T-helper 2 cell treated with Interferon-gamma antibody and Interleukin-4, amounts not matched to agents 5 μg/mL and 100 μg/mL, for 36 hours (primary cell): ENCODE data around the gene GSE1.

Experiments used
- DNase-seq: peaks from one replicate; pipeline ENCODE4 v3.0.0; 2021; ENCODE audit warnings: low spot score
- H3K27ac Mint-ChIP-seq: one replicate; pipeline ENCODE4 v1.8.0; 2021; ENCODE audit warnings: mild to moderate bottlenecking, mixed read lengths
- H3K27me3 Mint-ChIP-seq: one replicate; pipeline ENCODE4 v1.8.0; 2021; ENCODE audit warnings: low read depth, mixed read lengths
- H3K36me3 Mint-ChIP-seq: one replicate; pipeline ENCODE4 v1.8.0; 2021; ENCODE audit warnings: low read depth, mixed read lengths
- H3K4me1 Mint-ChIP-seq: one replicate; pipeline ENCODE4 v1.8.0; 2021; ENCODE audit warnings: low read depth, mixed read lengths
- H3K4me3 Mint-ChIP-seq: one replicate; pipeline ENCODE4 v1.8.0; 2022; ENCODE audit warnings: mild to moderate bottlenecking, moderate library complexity, mixed read lengths
- H3K9me3 Mint-ChIP-seq: one replicate; pipeline ENCODE4 v1.8.0; 2021; ENCODE audit warnings: mixed read lengths

Gene GSE1

GRCh38 chr16:85715169-85716021, 102.3 kb downstream of the GSE1 start:
- DNase-seq: no peak
- H3K4me1 Mint-ChIP-seq: no peaks in the 10 kb centered on the region
- H3K27ac Mint-ChIP-seq: no peak overlapping the region
- no peaks in the 10 kb centered on the region for H3K36me3 Mint-ChIP-seq
- H3K4me3 Mint-ChIP-seq: no peak overlapping the region
- no peaks in the 10 kb centered on the region for H3K9me3 Mint-ChIP-seq
- H3K27me3 Mint-ChIP-seq: peaks cover 17% of the 10 kb centered on the region

- Mint-ChIP-seq H3K4me3 (no peak overlapping the region), H3K27ac (no peak overlapping the region), H3K27me3 (peaks cover 17% of the 10 kb centered on the region), H3K9me3 (no peaks in the 10 kb centered on the region), H3K4me1 (no peaks in the 10 kb centered on the region), H3K36me3 (no peaks in the 10 kb centered on the region)
- no peak for DNase-seq
Observed at GRCh38 chr16:85716022-85716679, 103.0 kb downstream of the GSE1 start.

GRCh38 chr16:85716680-85717038, 103.5 kb downstream of the GSE1 start:
- Mint-ChIP-seq H3K27ac (no peak overlapping the region), H3K9me3 (no peaks in the 10 kb centered on the region)

GRCh38 chr16:85717393-85718152, 104.5 kb downstream of the GSE1 start:
- no peaks in the 10 kb centered on the region for H3K36me3 Mint-ChIP-seq
- H3K4me1 Mint-ChIP-seq: no peaks in the 10 kb centered on the region
- peak; percentile 30 for DNase-seq
- no peaks in the 10 kb centered on the region for H3K9me3 Mint-ChIP-seq
- peaks cover 17% of the 10 kb centered on the region for H3K27me3 Mint-ChIP-seq
- H3K27ac Mint-ChIP-seq: no peak overlapping the region
- no peak overlapping the region for H3K4me3 Mint-ChIP-seq

More at GRCh38 chr16:85716680-85717038, 103.5 kb downstream of the GSE1 start:
- Mint-ChIP-seq H3K4me3 (no peak overlapping the region), H3K27me3 (peaks cover 17% of the 10 kb centered on the region), H3K36me3 (no peaks in the 10 kb centered on the region), H3K4me1 (no peaks in the 10 kb centered on the region)
- DNase-seq: no peak

GRCh38 chr16:85718153-85718477, 105.0 kb downstream of the GSE1 start:
- Mint-ChIP-seq H3K4me1 (no peaks in the 10 kb centered on the region), H3K36me3 (no peaks in the 10 kb centered on the region), H3K27me3 (peaks cover 17% of the 10 kb centered on the region), H3K9me3 (no peaks in the 10 kb centered on the region), H3K27ac (no peak overlapping the region), H3K4me3 (no peak overlapping the region)
- no peak for DNase-seq

GRCh38 chr16:85718682-85719081, 105.6 kb downstream of the GSE1 start:
- H3K4me1 Mint-ChIP-seq: no peaks in the 10 kb centered on the region
- no peak for DNase-seq
- no peaks in the 10 kb centered on the region for H3K36me3 Mint-ChIP-seq
- peaks cover 17% of the 10 kb centered on the region for H3K27me3 Mint-ChIP-seq
- no peak overlapping the region for H3K4me3 Mint-ChIP-seq
- H3K27ac Mint-ChIP-seq: no peak overlapping the region
- H3K9me3 Mint-ChIP-seq: no peaks in the 10 kb centered on the region

GRCh38 chr16:85719605-85720301, 106.6 kb downstream of the GSE1 start:
- Mint-ChIP-seq H3K27me3 (peaks cover 17% of the 10 kb centered on the region), H3K4me1 (no peaks in the 10 kb centered on the region), H3K4me3 (no peak overlapping the region), H3K9me3 (no peaks in the 10 kb centered on the region), H3K27ac (no peak overlapping the region), H3K36me3 (no peaks in the 10 kb centered on the region)
- DNase-seq: no peak

- DNase-seq: no peak
- Mint-ChIP-seq H3K4me3 (no peak overlapping the region), H3K27me3 (peaks cover 13% of the 10 kb centered on the region), H3K27ac (no peak overlapping the region), H3K4me1 (no peaks in the 10 kb centered on the region), H3K36me3 (no peaks in the 10 kb centered on the region), H3K9me3 (no peaks in the 10 kb centered on the region)
Observed at GRCh38 chr16:85720302-85720637, 107.1 kb downstream of the GSE1 start.

- Mint-ChIP-seq H3K9me3 (no peaks in the 10 kb centered on the region), H3K4me3 (no peak overlapping the region), H3K27me3 (no peaks in the 10 kb centered on the region), H3K36me3 (no peaks in the 10 kb centered on the region), H3K4me1 (no peaks in the 10 kb centered on the region), H3K27ac (no peak overlapping the region)
- DNase-seq: no peak
Observed at GRCh38 chr16:85722128-85722893, 109.2 kb downstream of the GSE1 start.

GRCh38 chr16:85724126-85724879, 111.2 kb downstream of the GSE1 start:
- no peak overlapping the region for H3K27ac Mint-ChIP-seq
- no peaks in the 10 kb centered on the region for H3K4me1 Mint-ChIP-seq
- H3K4me3 Mint-ChIP-seq: no peak overlapping the region
- no peaks in the 10 kb centered on the region for H3K9me3 Mint-ChIP-seq
- DNase-seq: no peak
- H3K36me3 Mint-ChIP-seq: no peaks in the 10 kb centered on the region
- H3K27me3 Mint-ChIP-seq: no peaks in the 10 kb centered on the region

GRCh38 chr16:85724936-85725335, 111.8 kb downstream of the GSE1 start:
- no peaks in the 10 kb centered on the region for H3K27me3 Mint-ChIP-seq
- H3K4me3 Mint-ChIP-seq: no peak overlapping the region
- no peaks in the 10 kb centered on the region for H3K36me3 Mint-ChIP-seq
- no peak overlapping the region for H3K27ac Mint-ChIP-seq
- no peak for DNase-seq
- H3K4me1 Mint-ChIP-seq: no peaks in the 10 kb centered on the region
- H3K9me3 Mint-ChIP-seq: no peaks in the 10 kb centered on the region
